Measurements from ENCODE around the gene RSPO1. TPM values are rescaled to one million over a fixed set of nuclear protein-coding genes. Genes with fewer than 3 reads are reported as not detected.

RSPO1 gene
- total and polyA plus RNA-seq, 2 of the 13 experiments (the other 11 are each of a cell fraction or from before 2014, with no cell fraction given), result not detected

DNA sequence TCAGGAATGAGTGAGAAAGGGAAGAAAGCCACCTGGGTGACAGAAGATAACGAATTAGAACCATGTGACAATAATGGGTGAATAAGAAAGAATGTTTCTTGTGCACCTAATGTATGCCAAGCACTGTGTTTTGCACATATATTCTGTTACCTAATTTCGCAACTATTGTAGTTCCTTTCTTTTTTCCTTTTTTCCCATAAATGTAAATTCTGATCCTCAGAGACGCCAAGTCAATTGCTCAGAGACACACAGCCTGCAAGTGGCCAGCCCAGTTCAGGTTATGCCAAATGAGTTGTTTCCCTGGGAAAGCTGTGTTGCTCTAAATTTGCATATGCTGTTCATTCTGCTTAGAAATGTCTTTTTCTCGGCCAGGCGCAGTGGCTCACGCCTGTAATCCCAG, 1.7 kb upstream of the RSPO1 start:
- FAIRE-seq, result no peak

More for the DNA sequence above, 1.7 kb upstream of the RSPO1 start:
- intact Hi-C loops (cut with micrococcal nuclease; ENCODE audit: unreplicated experiment), result no loop called here
- H3K27ac ChIP-seq (ENCODE audit: extremely low read length, insufficient read depth, low read length), result no peak overlapping the region
- no peak for ATAC-seq
- in situ Hi-C loops (cut with HindIII; ENCODE audit: extremely low pct_ligation_motif_present, low pct_unique_long_range_greater_than_20kb), result no loop called here
- TF ChIP-seq, protein P1, sequence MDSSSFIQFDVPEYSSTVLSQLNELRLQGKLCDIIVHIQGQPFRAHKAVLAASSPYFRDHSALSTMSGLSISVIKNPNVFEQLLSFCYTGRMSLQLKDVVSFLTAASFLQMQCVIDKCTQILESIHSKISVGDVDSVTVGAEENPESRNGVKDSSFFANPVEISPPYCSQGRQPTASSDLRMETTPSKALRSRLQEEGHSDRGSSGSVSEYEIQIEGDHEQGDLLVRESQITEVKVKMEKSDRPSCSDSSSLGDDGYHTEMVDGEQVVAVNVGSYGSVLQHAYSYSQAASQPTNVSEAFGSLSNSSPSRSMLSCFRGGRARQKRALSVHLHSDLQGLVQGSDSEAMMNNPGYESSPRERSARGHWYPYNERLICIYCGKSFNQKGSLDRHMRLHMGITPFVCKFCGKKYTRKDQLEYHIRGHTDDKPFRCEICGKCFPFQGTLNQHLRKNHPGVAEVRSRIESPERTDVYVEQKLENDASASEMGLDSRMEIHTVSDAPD (CRISPR knock-in tag; IDR thresholded peaks at IDR 0.05), result no peak
- TF ChIP-seq ZNF768 (CRISPR knock-in tag; IDR thresholded peaks at IDR 0.05) (peak; percentile 32; the same call in 1 of the 2 replicates), CEBPB (IDR thresholded peaks at IDR 0.05; ENCODE audit: borderline replicate concordance, low read depth, low read length) (peak; percentile 28; the same call in 1 of the 2 replicates), ZNF878 (CRISPR knock-in tag; IDR thresholded peaks at IDR 0.05) (no peak), AGO1 (IDR thresholded peaks at IDR 0.05; ENCODE audit: low read depth, low read length, poor library complexity, severe bottlenecking) (no peak)
- TF ChIP-seq, protein P2, sequence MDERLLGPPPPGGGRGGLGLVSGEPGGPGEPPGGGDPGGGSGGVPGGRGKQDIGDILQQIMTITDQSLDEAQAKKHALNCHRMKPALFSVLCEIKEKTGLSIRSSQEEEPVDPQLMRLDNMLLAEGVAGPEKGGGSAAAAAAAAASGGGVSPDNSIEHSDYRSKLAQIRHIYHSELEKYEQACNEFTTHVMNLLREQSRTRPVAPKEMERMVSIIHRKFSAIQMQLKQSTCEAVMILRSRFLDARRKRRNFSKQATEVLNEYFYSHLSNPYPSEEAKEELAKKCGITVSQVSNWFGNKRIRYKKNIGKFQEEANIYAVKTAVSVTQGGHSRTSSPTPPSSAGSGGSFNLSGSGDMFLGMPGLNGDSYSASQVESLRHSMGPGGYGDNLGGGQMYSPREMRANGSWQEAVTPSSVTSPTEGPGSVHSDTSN (CRISPR knock-in tag; IDR thresholded peaks at IDR 0.05), result no peak
- ChIA-PET CTCF (ENCODE audit: low intra/inter-chr PET ratio, low total read pairs) (no interaction called here), POLR2A (no interaction called here)
- H3K4me2 ChIP-seq (ENCODE audit: low read depth, low read length), result no peak overlapping the region
- BruUV-seq (replicated peaks), result no TSS peak
- H3K9me3 ChIP-seq (ENCODE audit: low read length), result no peaks in the 10 kb centered on the region
- no peak overlapping the region for H3K9ac ChIP-seq (ENCODE audit: insufficient read depth, low read depth, low read length)
- H3K27me3 ChIP-seq (ENCODE audit: control insufficient read depth in 1 of 2, insufficient read depth in 2 of 2, low read length in 2 of 2), result peaks cover 19 to 86% of the 10 kb centered on the region in 2 experiments
- no peak overlapping the region for H3K4me3 ChIP-seq (replicated peaks in 1 of 3; ENCODE audit: insufficient read depth in 1 of 3, low read depth in 2 of 3, low read length in 3 of 3)
- H3K79me2 ChIP-seq (ENCODE audit: insufficient read depth, low read length), result no peaks in the 10 kb centered on the region
- no peaks in the 10 kb centered on the region for H3K36me3 ChIP-seq (replicated peaks in 1 of 2; ENCODE audit: control insufficient read depth in 1 of 2, insufficient read depth in 2 of 2, low read length in 2 of 2)
- H3K4me1 ChIP-seq (ENCODE audit: insufficient read depth, low read length), result no peaks in the 10 kb centered on the region
- H4K20me1 ChIP-seq (ENCODE audit: insufficient read depth, low read length), result no peaks in the 10 kb centered on the region
- no peak overlapping the region for H2AFZ ChIP-seq (ENCODE audit: low read length)
- DNase-seq (ENCODE audit: low spot score), result no peak
- 25% methylated on average over 6 of the region's 6 CpGs for WGBS (ENCODE audit: low lambda C conversion rate)
